Vagina (tissue), 2 donors: ENCODE data around the gene VAV3.

Source experiments
- POLR2A ChIP-seq, 2 donors: fragments of 450-650 bp; IDR thresholded peaks; one replicate each; pipeline ENCODE4 v1.6.1; 2017; ENCODE audit warnings: antibody characterized with exemption in 2 of 2, mild to moderate bottlenecking in 2 of 2, moderate library complexity in 2 of 2
- POLR2AphosphoS5 ChIP-seq, 2 donors: sonication (generic); formaldehyde crosslinking; IDR thresholded peaks; one replicate each; pipeline ENCODE4 v1.9.0; 2017; ENCODE audit warnings: antibody characterized with exemption in 2 of 2, mild to moderate bottlenecking in 2 of 2, low read depth in 1 of 2; ENCODE audit not compliant: insufficient read depth in 1 of 2
- TF ChIP-seq, protein P1 (sequence below), 3 experiments: fragments of 450-650 bp in 2 of 3; fragments of 200-600 bp in 1 of 3; sonication (generic) in 1 of 3; IDR thresholded peaks; one replicate each; pipeline ENCODE4 v1.5.1; 2017 to 2019; ENCODE audit warnings: antibody characterized with exemption in 3 of 3, mild to moderate bottlenecking in 2 of 3, moderate library complexity in 2 of 3

DNA sequence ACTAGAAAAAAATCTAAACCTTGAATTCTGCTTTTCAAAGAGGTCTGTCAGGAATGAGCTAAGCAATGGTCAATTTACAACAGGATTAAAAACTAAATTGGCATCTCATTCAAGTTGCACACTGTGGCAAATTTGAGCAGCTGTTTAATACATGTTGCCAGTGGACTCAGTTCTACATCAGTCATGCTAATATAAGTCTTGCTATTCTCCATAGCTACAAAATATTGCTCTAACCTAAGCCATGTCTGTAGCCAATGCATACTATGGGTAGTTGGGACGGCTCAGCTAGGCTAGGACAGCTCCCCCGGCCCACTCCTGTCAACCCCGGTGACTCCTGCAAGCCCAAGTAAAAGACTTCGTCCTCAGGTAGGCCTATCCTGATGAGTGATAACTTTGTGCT, 10.9 kb upstream of the VAV3 start:
- TF ChIP-seq POLR2AphosphoS5 (IDR thresholded peaks at IDR 0.05; ENCODE audit: insufficient read depth in 1 of 2, low read depth in 1 of 2): no peak
- TF ChIP-seq POLR2A (IDR thresholded peaks at IDR 0.05): no peak
- TF ChIP-seq, protein P1, sequence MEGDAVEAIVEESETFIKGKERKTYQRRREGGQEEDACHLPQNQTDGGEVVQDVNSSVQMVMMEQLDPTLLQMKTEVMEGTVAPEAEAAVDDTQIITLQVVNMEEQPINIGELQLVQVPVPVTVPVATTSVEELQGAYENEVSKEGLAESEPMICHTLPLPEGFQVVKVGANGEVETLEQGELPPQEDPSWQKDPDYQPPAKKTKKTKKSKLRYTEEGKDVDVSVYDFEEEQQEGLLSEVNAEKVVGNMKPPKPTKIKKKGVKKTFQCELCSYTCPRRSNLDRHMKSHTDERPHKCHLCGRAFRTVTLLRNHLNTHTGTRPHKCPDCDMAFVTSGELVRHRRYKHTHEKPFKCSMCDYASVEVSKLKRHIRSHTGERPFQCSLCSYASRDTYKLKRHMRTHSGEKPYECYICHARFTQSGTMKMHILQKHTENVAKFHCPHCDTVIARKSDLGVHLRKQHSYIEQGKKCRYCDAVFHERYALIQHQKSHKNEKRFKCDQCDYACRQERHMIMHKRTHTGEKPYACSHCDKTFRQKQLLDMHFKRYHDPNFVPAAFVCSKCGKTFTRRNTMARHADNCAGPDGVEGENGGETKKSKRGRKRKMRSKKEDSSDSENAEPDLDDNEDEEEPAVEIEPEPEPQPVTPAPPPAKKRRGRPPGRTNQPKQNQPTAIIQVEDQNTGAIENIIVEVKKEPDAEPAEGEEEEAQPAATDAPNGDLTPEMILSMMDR (IDR thresholded peaks at IDR 0.05): no peak
